ENCODE results near the gene MCC.

DNA sequence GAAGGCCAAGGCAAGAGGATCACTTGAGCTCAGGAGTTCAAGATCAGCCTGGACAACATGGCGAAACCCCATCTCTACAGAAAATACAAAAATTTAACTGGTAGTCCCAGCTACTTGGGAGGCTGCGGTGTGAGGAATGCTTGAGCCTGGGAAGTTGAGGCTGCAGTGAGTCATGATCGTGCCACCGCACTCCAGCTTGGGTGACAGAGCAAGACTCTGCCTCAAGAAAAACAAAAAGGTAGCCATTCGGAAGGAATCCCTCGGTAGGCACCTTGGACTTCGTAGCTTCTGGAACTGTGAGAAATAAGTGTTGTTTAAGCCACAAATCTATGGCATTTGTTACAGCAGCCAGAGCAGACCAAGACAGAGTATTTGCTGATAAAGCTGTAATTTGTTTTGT, 337.4 kb downstream of the MCC start:
- TF ChIP-seq, protein P1, sequence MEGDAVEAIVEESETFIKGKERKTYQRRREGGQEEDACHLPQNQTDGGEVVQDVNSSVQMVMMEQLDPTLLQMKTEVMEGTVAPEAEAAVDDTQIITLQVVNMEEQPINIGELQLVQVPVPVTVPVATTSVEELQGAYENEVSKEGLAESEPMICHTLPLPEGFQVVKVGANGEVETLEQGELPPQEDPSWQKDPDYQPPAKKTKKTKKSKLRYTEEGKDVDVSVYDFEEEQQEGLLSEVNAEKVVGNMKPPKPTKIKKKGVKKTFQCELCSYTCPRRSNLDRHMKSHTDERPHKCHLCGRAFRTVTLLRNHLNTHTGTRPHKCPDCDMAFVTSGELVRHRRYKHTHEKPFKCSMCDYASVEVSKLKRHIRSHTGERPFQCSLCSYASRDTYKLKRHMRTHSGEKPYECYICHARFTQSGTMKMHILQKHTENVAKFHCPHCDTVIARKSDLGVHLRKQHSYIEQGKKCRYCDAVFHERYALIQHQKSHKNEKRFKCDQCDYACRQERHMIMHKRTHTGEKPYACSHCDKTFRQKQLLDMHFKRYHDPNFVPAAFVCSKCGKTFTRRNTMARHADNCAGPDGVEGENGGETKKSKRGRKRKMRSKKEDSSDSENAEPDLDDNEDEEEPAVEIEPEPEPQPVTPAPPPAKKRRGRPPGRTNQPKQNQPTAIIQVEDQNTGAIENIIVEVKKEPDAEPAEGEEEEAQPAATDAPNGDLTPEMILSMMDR (conservative IDR thresholded peaks at IDR 0.05 in 1 of 2, IDR thresholded peaks at IDR 0.05 in 1 of 2; ENCODE audit: extremely low read depth in 1 of 2, insufficient read depth in 1 of 2, low read depth in 1 of 2, low read length in 2 of 2), result no peak
- TF ChIP-seq EZH2 (IDR thresholded peaks at IDR 0.05; ENCODE audit: borderline replicate concordance, low read length), result no peak
